GM12891 (cell line): ENCODE data around the gene AEBP1.

Source experiments
- PAX5 ChIP-seq: IDR thresholded peaks from 2 replicates; pipeline ENCODE4 v1.6.1; 2011; ENCODE audit warnings: low read length, moderate library complexity, mild to moderate bottlenecking; ENCODE audit not compliant: insufficient read depth, severe bottlenecking
- POLR2AphosphoS5 ChIP-seq: IDR thresholded peaks from 2 replicates; pipeline ENCODE4 v1.6.1; 2011; ENCODE audit warnings: low read depth, low read length, control low read depth

DNA sequence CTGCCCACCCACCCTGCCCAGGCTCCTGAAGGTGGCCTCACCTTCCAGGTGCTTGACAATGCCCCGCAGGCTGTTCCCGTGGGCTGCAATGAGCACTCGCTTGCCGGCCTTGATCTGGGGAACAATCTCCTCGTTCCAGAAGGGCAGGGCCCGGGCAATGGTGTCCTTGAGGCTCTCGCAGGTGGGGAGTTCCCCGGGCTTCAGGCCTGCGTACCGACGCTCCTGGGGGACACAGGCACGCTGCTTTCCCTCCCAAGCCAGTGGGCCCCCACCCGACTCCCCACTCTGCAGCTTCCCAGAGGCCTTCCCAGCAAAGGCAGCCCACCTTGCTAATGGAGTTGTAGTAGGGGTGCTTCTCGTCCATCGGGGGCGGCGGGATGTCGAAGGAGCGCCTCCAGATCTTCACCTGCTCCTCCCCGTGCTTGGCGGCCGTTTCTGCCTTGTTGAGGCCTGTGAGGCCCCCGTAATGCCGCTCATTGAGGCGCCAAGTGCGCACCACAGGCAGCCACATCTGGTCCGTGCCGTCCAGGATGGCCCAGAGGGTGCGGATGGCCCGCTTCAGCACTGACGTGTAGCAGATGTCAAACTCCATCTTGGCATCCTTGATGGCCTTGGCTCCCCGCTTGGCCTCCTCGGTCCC, 39.2 kb upstream of the AEBP1 start:
- TF ChIP-seq POLR2AphosphoS5: no peak
- no peak for TF ChIP-seq PAX5
